CD8-positive, alpha-beta memory T cell (primary cell): ENCODE data around the gene SERPIND1. TPM values are rescaled to one million over a fixed set of nuclear protein-coding genes. Genes with fewer than 3 reads are reported as not detected.
"Not testable (repeated sequence)": the region's sequence is repeated elsewhere in the genome, so short reads cannot be mapped to it uniquely, and the experiment has no call there.

Experiments
- CTCF ChIA-PET: fragments of 350-600 bp; sonication (Branson Sonifier 250); formaldehyde crosslinking; loops from one replicate; lab custom pipeline; 2021; ENCODE audit warnings: antibody characterized with exemption; lab: Charles Lee
- POLR2A ChIA-PET: fragments of 350-600 bp; sonication (Branson Sonifier 250); formaldehyde crosslinking; loops from one replicate; lab custom pipeline; 2021; ENCODE audit warnings: antibody characterized with exemption; lab: Charles Lee
- DNase-seq, 5 donors: peaks; one replicate each; pipeline versions ENCODE4 v3.0.0 to v3.0.0-alpha.2; 2020 to 2022; ENCODE audit warnings: mixed read lengths in 1 of 5
- H3K27ac ChIP-seq: one replicate; pipeline ENCODE4 v1.7.0; 2013; ENCODE audit warnings: low read depth, mild to moderate bottlenecking, low read length, moderate library complexity
- H3K27me3 ChIP-seq: 2 replicates; pipeline ENCODE4 v1.7.0; 2013; ENCODE audit warnings: low read length, mild to moderate bottlenecking; ENCODE audit not compliant: insufficient read depth, poor library complexity, severe bottlenecking
- H3K36me3 ChIP-seq: 2 replicates; pipeline ENCODE4 v1.7.0; 2013; ENCODE audit warnings: mild to moderate bottlenecking, low read length, moderate library complexity; ENCODE audit not compliant: insufficient read depth
- H3K4me1 ChIP-seq: 2 replicates; pipeline ENCODE4 v1.7.0; 2013; ENCODE audit warnings: mild to moderate bottlenecking, low read length, moderate library complexity; ENCODE audit not compliant: insufficient read depth
- H3K4me3 ChIP-seq: 2 replicates; pipeline ENCODE4 v1.7.0; 2013; ENCODE audit warnings: mild to moderate bottlenecking, low read length
- H3K9me3 ChIP-seq: 2 replicates; pipeline ENCODE4 v1.7.0; 2013; ENCODE audit warnings: mild to moderate bottlenecking, low read length
- H3K27ac Mint-ChIP-seq, 8 donors: one replicate each; pipeline ENCODE4 v1.8.0; 2020 to 2021; ENCODE audit warnings: mixed read lengths in 8 of 8, mild to moderate bottlenecking in 6 of 8, inconsistent platforms in 3 of 8, moderate library complexity in 3 of 8
- H3K27me3 Mint-ChIP-seq, 2 donors: one replicate each; pipeline ENCODE4 v1.8.0; 2020 to 2021; ENCODE audit warnings: mixed read lengths in 2 of 2, mild to moderate bottlenecking in 1 of 2, moderate library complexity in 1 of 2
- H3K36me3 Mint-ChIP-seq, 3 donors: one replicate each; pipeline ENCODE4 v1.8.0; 2020 to 2021; ENCODE audit warnings: mixed read lengths in 3 of 3, inconsistent platforms in 1 of 3, mild to moderate bottlenecking in 1 of 3
- H3K4me1 Mint-ChIP-seq, 3 donors: one replicate each; pipeline ENCODE4 v1.8.0; 2020 to 2021; ENCODE audit warnings: mixed read lengths in 3 of 3, inconsistent platforms in 1 of 3, mild to moderate bottlenecking in 1 of 3
- H3K4me3 Mint-ChIP-seq, 7 donors: one replicate each; pipeline ENCODE4 v1.8.0; 2020 to 2021; ENCODE audit warnings: mixed read lengths in 7 of 7, mild to moderate bottlenecking in 6 of 7, moderate library complexity in 4 of 7, inconsistent platforms in 2 of 7
- H3K9me3 Mint-ChIP-seq, 5 donors: one replicate each; pipeline ENCODE4 v1.8.0; 2020 to 2022; ENCODE audit warnings: mixed read lengths in 5 of 5, mild to moderate bottlenecking in 3 of 5, moderate library complexity in 2 of 5, inconsistent platforms in 1 of 5
- polyA plus RNA-seq: library from polyadenylated mRNA; unstranded; fragments of 300-500 nt; fragmentation: Illumina TruSeq; gene quantifications from one replicate; pipeline ENCODE4 v1.2.3, GENCODE V29; 2021
- total RNA-seq, 2 experiments: library from RNA; stranded (reverse); gene quantifications; one replicate each; pipeline ENCODE4 v1.2.3, GENCODE V29; 2021

The SERPIND1 gene
- total and polyA plus RNA-seq, 3 experiments from 2014 or later, result 0.32 TPM; not detected in 2

- no peaks in the 10 kb centered on the region for H3K4me1 Mint-ChIP-seq
- CTCF ChIA-PET, result no interaction called here
- H3K9me3 ChIP-seq, result no peaks in the 10 kb centered on the region
- no peak overlapping the region for H3K4me3 ChIP-seq
- H3K36me3 Mint-ChIP-seq, result peaks cover 0 to 72% (median 23%) of the 10 kb centered on the region in 3 donors
- H3K27ac ChIP-seq, result no peak overlapping the region
- no peaks in the 10 kb centered on the region for H3K4me1 ChIP-seq
- no peaks in the 10 kb centered on the region for H3K9me3 Mint-ChIP-seq
- POLR2A ChIA-PET, result no interaction called here
- H3K27me3 Mint-ChIP-seq, result peaks cover 0 to 4% of the 10 kb centered on the region in 2 donors
- no peaks in the 10 kb centered on the region for H3K27me3 ChIP-seq
- DNase-seq, result no peak
- H3K27ac Mint-ChIP-seq, result peak overlapping the region in 1 of 8 donors; percentile 51
- H3K4me3 Mint-ChIP-seq, result no peak overlapping the region
- H3K36me3 ChIP-seq, result peaks cover 31% of the 10 kb centered on the region
These were observed 44.6 kb downstream of the SERPIND1 start for GRCh38 chr22:20818471-20818870.

- ChIA-PET CTCF (no interaction called here), POLR2A (no interaction called here)
- no peaks in the 10 kb centered on the region for H3K4me1 Mint-ChIP-seq
- H3K27me3 ChIP-seq, result no peaks in the 10 kb centered on the region
- no peak overlapping the region for H3K4me3 Mint-ChIP-seq
- no peaks in the 10 kb centered on the region for H3K9me3 ChIP-seq
- H3K27ac Mint-ChIP-seq, result no peak overlapping the region
- H3K27ac ChIP-seq, result no peak overlapping the region
- no peak overlapping the region for H3K4me3 ChIP-seq
- peaks cover 0 to 4% of the 10 kb centered on the region in 2 donors for H3K27me3 Mint-ChIP-seq
- no peaks in the 10 kb centered on the region for H3K4me1 ChIP-seq
- H3K36me3 Mint-ChIP-seq, result peaks cover 0 to 75% (median 20%) of the 10 kb centered on the region in 3 donors
- no peaks in the 10 kb centered on the region for H3K9me3 Mint-ChIP-seq
- H3K36me3 ChIP-seq, result peaks cover 37% of the 10 kb centered on the region
- DNase-seq, result no peak
These were observed 45.6 kb downstream of the SERPIND1 start for GRCh38 chr22:20819471-20819870.

- H3K27ac Mint-ChIP-seq, H3K9me3 Mint-ChIP-seq, H3K4me1 ChIP-seq, POLR2A ChIA-PET, H3K4me3 Mint-ChIP-seq, H3K9me3 ChIP-seq, DNase-seq, H3K27ac ChIP-seq, H3K27me3 ChIP-seq, H3K4me1 Mint-ChIP-seq, H3K27me3 Mint-ChIP-seq, H3K4me3 ChIP-seq: not testable (repeated sequence)
- H3K36me3 ChIP-seq, result peaks cover 37% of the 10 kb centered on the region
- peaks cover 0 to 79% (median 17%) of the 10 kb centered on the region in 3 donors for H3K36me3 Mint-ChIP-seq
- CTCF ChIA-PET, result interaction anchor here (0.8 kb wide), 1 partner anchor 11 kb away, joined by 3 read pairs; no protein-coding TSS in a partner anchor
These were observed 47.9 kb downstream of the SERPIND1 start for GRCh38 chr22:20821717-20822239.

GRCh38 chr22:20822240-20822639, 48.3 kb downstream of the SERPIND1 start:
- H3K27me3 ChIP-seq, result no peaks in the 10 kb centered on the region
- H3K27me3 Mint-ChIP-seq, result peaks cover 0 to 1% of the 10 kb centered on the region in 2 donors
- no peaks in the 10 kb centered on the region for H3K4me1 ChIP-seq
- no peak overlapping the region for H3K27ac ChIP-seq
- POLR2A ChIA-PET, result no interaction called here
- no peak overlapping the region for H3K4me3 ChIP-seq
- no peak for DNase-seq
- H3K4me1 Mint-ChIP-seq, result no peaks in the 10 kb centered on the region
- peaks cover 0 to 79% (median 14%) of the 10 kb centered on the region in 3 donors for H3K36me3 Mint-ChIP-seq
- H3K9me3 Mint-ChIP-seq, result no peaks in the 10 kb centered on the region
- H3K27ac Mint-ChIP-seq, result peak overlapping the region in 1 of 8 donors; percentile 21
- CTCF ChIA-PET, result interaction anchor here (0.8 kb wide), 1 partner anchor 11 kb away, joined by 3 read pairs; no protein-coding TSS in a partner anchor
- H3K36me3 ChIP-seq, result peaks cover 34% of the 10 kb centered on the region
- no peak overlapping the region for H3K4me3 Mint-ChIP-seq
- H3K9me3 ChIP-seq, result no peaks in the 10 kb centered on the region

- Mint-ChIP-seq H3K4me3 (no peak overlapping the region), H3K27me3 (peaks cover 0 to 1% of the 10 kb centered on the region in 2 donors), H3K9me3 (no peaks in the 10 kb centered on the region), H3K4me1 (no peaks in the 10 kb centered on the region), H3K27ac (no peak overlapping the region), H3K36me3 (peaks cover 0 to 80% (median 17%) of the 10 kb centered on the region in 3 donors)
- ChIA-PET CTCF (no interaction called here), POLR2A (no interaction called here)
- no peak for DNase-seq
- H3K9me3 ChIP-seq, result no peaks in the 10 kb centered on the region
- H3K36me3 ChIP-seq, result peaks cover 31% of the 10 kb centered on the region
- no peak overlapping the region for H3K27ac ChIP-seq
- H3K4me3 ChIP-seq, result no peak overlapping the region
- no peaks in the 10 kb centered on the region for H3K27me3 ChIP-seq
- no peaks in the 10 kb centered on the region for H3K4me1 ChIP-seq
These were observed 49.4 kb downstream of the SERPIND1 start for GRCh38 chr22:20823264-20823663.

GRCh38 chr22:20825216-20825615, 51.3 kb downstream of the SERPIND1 start:
- peaks cover 7 to 80% (median 22%) of the 10 kb centered on the region in 3 donors for H3K36me3 Mint-ChIP-seq
- H3K27ac ChIP-seq, DNase-seq, H3K4me3 ChIP-seq, H3K9me3 ChIP-seq, H3K27me3 ChIP-seq, H3K4me1 Mint-ChIP-seq, H3K4me3 Mint-ChIP-seq, H3K4me1 ChIP-seq, H3K27me3 Mint-ChIP-seq, H3K9me3 Mint-ChIP-seq, POLR2A ChIA-PET: not testable (repeated sequence)
- CTCF ChIA-PET, result interaction anchor here (0.6 kb wide), 1 partner anchor 381 kb away, joined by 4 read pairs; no protein-coding TSS in a partner anchor
- H3K27ac Mint-ChIP-seq, result peak overlapping the region in 1 of 8 donors; percentile 8
- H3K36me3 ChIP-seq, result peaks cover 16% of the 10 kb centered on the region

GRCh38 chr22:20825624-20826023, 51.7 kb downstream of the SERPIND1 start:
- peaks cover 0 to 1% of the 10 kb centered on the region in 2 donors for H3K27me3 Mint-ChIP-seq
- no peak overlapping the region for H3K27ac ChIP-seq
- no peak overlapping the region for H3K4me3 ChIP-seq
- peak overlapping the region in 2 of 8 donors; percentile 5 to 65 for H3K27ac Mint-ChIP-seq
- no peaks in the 10 kb centered on the region for H3K9me3 Mint-ChIP-seq
- no peak for DNase-seq
- H3K36me3 ChIP-seq, result peaks cover 18% of the 10 kb centered on the region
- ChIA-PET POLR2A (no interaction called here), CTCF (no interaction called here)
- H3K4me1 ChIP-seq, result no peaks in the 10 kb centered on the region
- no peaks in the 10 kb centered on the region for H3K9me3 ChIP-seq
- no peaks in the 10 kb centered on the region for H3K4me1 Mint-ChIP-seq
- H3K4me3 Mint-ChIP-seq, result no peak overlapping the region
- no peaks in the 10 kb centered on the region for H3K27me3 ChIP-seq
- peaks cover 7 to 80% (median 24%) of the 10 kb centered on the region in 3 donors for H3K36me3 Mint-ChIP-seq

GRCh38 chr22:20826373-20827152, 52.6 kb downstream of the SERPIND1 start:
- H3K27me3 ChIP-seq, H3K4me3 Mint-ChIP-seq, H3K4me1 ChIP-seq, H3K9me3 Mint-ChIP-seq, POLR2A ChIA-PET, H3K9me3 ChIP-seq, DNase-seq, H3K27me3 Mint-ChIP-seq, H3K4me3 ChIP-seq, CTCF ChIA-PET, H3K27ac ChIP-seq, H3K4me1 Mint-ChIP-seq: not testable (repeated sequence)
- Mint-ChIP-seq H3K27ac (peak overlapping the region in 1 of 8 donors; percentile 73), H3K36me3 (peaks cover 7 to 84% (median 24%) of the 10 kb centered on the region in 3 donors)
- peaks cover 20% of the 10 kb centered on the region for H3K36me3 ChIP-seq
